Loucy (cell line): ENCODE measurements around the gene GREB1.

Experiments used
- H2AFZ ChIP-seq: fragments of 200-600 bp; sonication (generic); 2 replicates; pipeline ENCODE4 v1.6.0; 2016; ENCODE audit warnings: antibody characterized with exemption, mild to moderate bottlenecking, low read length, moderate library complexity
- H3F3A ChIP-seq: fragments of 200-600 bp; 2 replicates; pipeline ENCODE4 v1.6.0; 2016; ENCODE audit warnings: antibody characterized with exemption, low read depth, mild to moderate bottlenecking
- H3K27me3 ChIP-seq: fragments of 200-600 bp; sonication (generic); 2 replicates; pipeline ENCODE4 v1.6.1; 2014; ENCODE audit warnings: low read length, mild to moderate bottlenecking; ENCODE audit not compliant: insufficient read depth, poor library complexity, severe bottlenecking
- H3K36me3 ChIP-seq: fragments of 200-600 bp; sonication (generic); 2 replicates; pipeline ENCODE4 v1.6.1; 2016; ENCODE audit warnings: low read length; ENCODE audit not compliant: insufficient read depth
- H3K4me1 ChIP-seq: fragments of 200-600 bp; sonication (generic); 2 replicates; pipeline ENCODE4 v1.5.1; 2014; ENCODE audit warnings: low read length, mild to moderate bottlenecking; ENCODE audit not compliant: insufficient read depth, poor library complexity, severe bottlenecking
- H3K4me2 ChIP-seq: fragments of 200-600 bp; sonication (generic); 2 replicates; pipeline ENCODE4 v1.6.0; 2014; ENCODE audit warnings: antibody characterized with exemption, low read length, low read depth, mild to moderate bottlenecking; ENCODE audit not compliant: poor library complexity, severe bottlenecking
- H3K4me3 ChIP-seq: fragments of 200-600 bp; sonication (generic); 2 replicates; pipeline ENCODE4 v1.5.1; 2014; ENCODE audit warnings: low read length, mild to moderate bottlenecking, mixed read lengths; ENCODE audit not compliant: poor library complexity, severe bottlenecking
- H3K79me2 ChIP-seq: fragments of 200-600 bp; sonication (generic); 2 replicates; pipeline ENCODE4 v1.6.1; 2014; ENCODE audit warnings: low read length; ENCODE audit not compliant: insufficient read depth
- H3K9ac ChIP-seq: fragments of 200-600 bp; sonication (generic); 2 replicates; pipeline ENCODE4 v1.6.0; 2014; ENCODE audit warnings: mild to moderate bottlenecking, low read depth, low read length, moderate library complexity; ENCODE audit not compliant: poor library complexity, severe bottlenecking
- H3K9me2 ChIP-seq: fragments of 200-600 bp; sonication (generic); replicated peaks from 2 replicates; pipeline ENCODE4 v1.6.1; 2016; ENCODE audit warnings: low read depth, low read length, mixed read lengths
- H3K9me3 ChIP-seq: fragments of 200-600 bp; sonication (generic); 2 replicates; pipeline ENCODE4 v1.6.1; 2014; ENCODE audit warnings: mild to moderate bottlenecking, antibody characterized with exemption, low read length, low read depth; ENCODE audit not compliant: insufficient read depth
- H4K20me1 ChIP-seq: fragments of 200-600 bp; sonication (generic); 2 replicates; pipeline ENCODE4 v1.6.0; 2014; ENCODE audit warnings: antibody characterized with exemption, low read length, mild to moderate bottlenecking; ENCODE audit not compliant: insufficient read depth, poor library complexity, severe bottlenecking
- EZH2phosphoT487 ChIP-seq: fragments of 200-600 bp; IDR thresholded peaks from 2 replicates; pipeline ENCODE4 v1.6.1; 2018; ENCODE audit warnings: antibody characterized with exemption, mild to moderate bottlenecking, moderate library complexity, borderline replicate concordance
- TF ChIP-seq, protein P1 (sequence below): fragments of 200-600 bp; sonication (generic); conservative IDR thresholded peaks from 2 replicates; pipeline ENCODE4 v1.5.1; 2014; ENCODE audit warnings: mild to moderate bottlenecking, antibody characterized with exemption, low read length

GREB1 gene

DNA sequence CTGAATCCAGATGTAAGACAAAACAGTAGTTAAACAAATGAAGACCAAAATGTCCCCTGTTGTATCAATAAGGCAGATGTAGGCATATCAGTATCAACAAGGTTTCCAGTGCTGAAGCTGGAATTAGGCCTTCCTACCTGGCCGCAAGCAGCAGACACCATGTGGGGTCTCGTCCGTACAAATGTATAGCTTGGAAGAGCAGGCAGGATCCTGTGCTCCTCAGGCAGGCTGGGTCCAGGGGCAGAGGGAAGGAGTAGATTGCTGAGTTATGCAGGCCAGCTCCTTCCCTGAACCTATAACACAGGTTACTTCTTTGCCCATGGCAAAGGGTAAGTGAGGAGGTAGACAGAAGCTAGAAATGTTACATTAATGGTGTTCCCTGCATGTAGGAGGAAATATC, 112.7 kb downstream of the GREB1 start:
- no peaks in the 10 kb centered on the region for H4K20me1 ChIP-seq
- no peak overlapping the region for H3K9ac ChIP-seq
- no peaks in the 10 kb centered on the region for H3K9me3 ChIP-seq
- H3K4me2 ChIP-seq: no peak overlapping the region
- H3K27me3 ChIP-seq: no peaks in the 10 kb centered on the region
- no peak overlapping the region for H2AFZ ChIP-seq
- H3K79me2 ChIP-seq: no peaks in the 10 kb centered on the region
- H3K36me3 ChIP-seq: no peaks in the 10 kb centered on the region
- H3K9me2 ChIP-seq: no peaks in the 10 kb centered on the region
- no peaks in the 10 kb centered on the region for H3K4me1 ChIP-seq
- no peak overlapping the region for H3K4me3 ChIP-seq
- TF ChIP-seq EZH2phosphoT487: no peak
- TF ChIP-seq, protein P1, sequence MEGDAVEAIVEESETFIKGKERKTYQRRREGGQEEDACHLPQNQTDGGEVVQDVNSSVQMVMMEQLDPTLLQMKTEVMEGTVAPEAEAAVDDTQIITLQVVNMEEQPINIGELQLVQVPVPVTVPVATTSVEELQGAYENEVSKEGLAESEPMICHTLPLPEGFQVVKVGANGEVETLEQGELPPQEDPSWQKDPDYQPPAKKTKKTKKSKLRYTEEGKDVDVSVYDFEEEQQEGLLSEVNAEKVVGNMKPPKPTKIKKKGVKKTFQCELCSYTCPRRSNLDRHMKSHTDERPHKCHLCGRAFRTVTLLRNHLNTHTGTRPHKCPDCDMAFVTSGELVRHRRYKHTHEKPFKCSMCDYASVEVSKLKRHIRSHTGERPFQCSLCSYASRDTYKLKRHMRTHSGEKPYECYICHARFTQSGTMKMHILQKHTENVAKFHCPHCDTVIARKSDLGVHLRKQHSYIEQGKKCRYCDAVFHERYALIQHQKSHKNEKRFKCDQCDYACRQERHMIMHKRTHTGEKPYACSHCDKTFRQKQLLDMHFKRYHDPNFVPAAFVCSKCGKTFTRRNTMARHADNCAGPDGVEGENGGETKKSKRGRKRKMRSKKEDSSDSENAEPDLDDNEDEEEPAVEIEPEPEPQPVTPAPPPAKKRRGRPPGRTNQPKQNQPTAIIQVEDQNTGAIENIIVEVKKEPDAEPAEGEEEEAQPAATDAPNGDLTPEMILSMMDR: no peak
- H3F3A ChIP-seq: no peaks in the 10 kb centered on the region

GRCh38 chr2:11647834-11648600, 114.2 kb downstream of the GREB1 start:
- no peaks in the 10 kb centered on the region for H3K27me3 ChIP-seq
- no peaks in the 10 kb centered on the region for H4K20me1 ChIP-seq
- no peaks in the 10 kb centered on the region for H3K9me2 ChIP-seq
- H3K4me3 ChIP-seq: no peak overlapping the region
- no peaks in the 10 kb centered on the region for H3K4me1 ChIP-seq
- no peak overlapping the region for H2AFZ ChIP-seq
- no peak overlapping the region for H3K9ac ChIP-seq
- H3K9me3 ChIP-seq: no peaks in the 10 kb centered on the region
- TF ChIP-seq EZH2phosphoT487: no peak
- TF ChIP-seq, protein P1: no peak; the same call in 1 of the 2 replicates
- H3F3A ChIP-seq: no peaks in the 10 kb centered on the region
- no peak overlapping the region for H3K4me2 ChIP-seq
- H3K79me2 ChIP-seq: no peaks in the 10 kb centered on the region
- H3K36me3 ChIP-seq: no peaks in the 10 kb centered on the region

GRCh38 chr2:11649093-11649492, 115.2 kb downstream of the GREB1 start:
- Histone ChIP-seq H3F3A (no peaks in the 10 kb centered on the region), H3K9me3 (no peaks in the 10 kb centered on the region), H3K4me3 (no peak overlapping the region), H3K27me3 (no peaks in the 10 kb centered on the region), H3K9ac (no peak overlapping the region), H2AFZ (no peak overlapping the region), H4K20me1 (no peaks in the 10 kb centered on the region), H3K4me1 (no peaks in the 10 kb centered on the region), H3K9me2 (no peaks in the 10 kb centered on the region), H3K79me2 (no peaks in the 10 kb centered on the region), H3K36me3 (no peaks in the 10 kb centered on the region), H3K4me2 (no peak overlapping the region)
- TF ChIP-seq, protein P1: no peak
- no peak for TF ChIP-seq EZH2phosphoT487
